Fibroblast of skin of back (primary cell): ENCODE results near the gene TAGLN.
"Not testable (repeated sequence)": the region's sequence is repeated elsewhere in the genome, so short reads cannot be mapped to it uniquely, and the experiment has no call there.

Source experiments
- DNase-seq: peaks from one replicate; pipeline ENCODE4 v3.0.0-alpha.2; 2013

TAGLN gene

DNA sequence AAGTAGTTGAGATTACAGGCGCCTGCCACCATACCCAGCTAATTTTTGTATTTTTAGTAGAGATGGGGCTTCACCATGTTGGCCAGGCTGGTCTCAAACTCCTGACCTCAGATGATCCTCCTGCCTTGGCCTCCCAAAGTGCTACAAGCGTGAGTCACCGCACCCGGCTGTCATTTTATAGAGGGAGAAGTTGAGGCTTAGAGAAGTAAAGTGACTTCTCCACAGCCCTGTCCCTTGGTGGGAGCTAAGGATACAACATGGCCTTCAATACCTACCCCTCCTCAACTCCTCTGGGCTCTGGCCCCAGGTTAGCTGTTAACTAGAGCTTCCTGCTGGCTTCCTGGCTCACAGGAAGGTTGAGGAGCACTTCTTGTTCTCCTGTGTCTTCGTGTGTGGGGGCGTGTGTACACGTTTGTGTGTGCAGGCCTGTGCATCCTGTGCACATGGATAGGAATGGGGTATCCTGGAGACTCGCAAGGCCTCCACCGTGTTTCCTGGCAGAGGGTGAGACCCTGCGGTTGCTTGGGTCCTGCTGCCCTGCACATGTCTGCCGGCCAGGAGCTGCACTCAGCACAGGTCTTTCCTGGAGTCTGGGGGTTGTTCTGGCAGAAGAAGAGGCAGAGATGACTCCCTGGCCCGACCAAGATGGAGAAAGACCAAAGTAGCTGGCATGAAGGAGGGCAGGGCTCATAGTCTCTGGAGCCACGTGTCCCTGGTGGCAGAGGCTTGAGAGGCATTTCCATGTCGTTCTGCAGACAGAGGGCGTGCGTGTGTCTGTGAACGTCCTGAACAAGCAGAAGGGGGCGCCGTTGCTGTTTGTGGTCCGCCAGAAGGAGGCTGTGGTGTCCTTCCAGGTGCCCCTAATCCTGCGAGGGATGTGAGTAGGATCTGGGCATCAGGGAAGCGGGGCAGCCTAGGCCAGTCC lies 18.2 kb upstream of the TAGLN start:
- DNase-seq = peak; percentile 74

DNA sequence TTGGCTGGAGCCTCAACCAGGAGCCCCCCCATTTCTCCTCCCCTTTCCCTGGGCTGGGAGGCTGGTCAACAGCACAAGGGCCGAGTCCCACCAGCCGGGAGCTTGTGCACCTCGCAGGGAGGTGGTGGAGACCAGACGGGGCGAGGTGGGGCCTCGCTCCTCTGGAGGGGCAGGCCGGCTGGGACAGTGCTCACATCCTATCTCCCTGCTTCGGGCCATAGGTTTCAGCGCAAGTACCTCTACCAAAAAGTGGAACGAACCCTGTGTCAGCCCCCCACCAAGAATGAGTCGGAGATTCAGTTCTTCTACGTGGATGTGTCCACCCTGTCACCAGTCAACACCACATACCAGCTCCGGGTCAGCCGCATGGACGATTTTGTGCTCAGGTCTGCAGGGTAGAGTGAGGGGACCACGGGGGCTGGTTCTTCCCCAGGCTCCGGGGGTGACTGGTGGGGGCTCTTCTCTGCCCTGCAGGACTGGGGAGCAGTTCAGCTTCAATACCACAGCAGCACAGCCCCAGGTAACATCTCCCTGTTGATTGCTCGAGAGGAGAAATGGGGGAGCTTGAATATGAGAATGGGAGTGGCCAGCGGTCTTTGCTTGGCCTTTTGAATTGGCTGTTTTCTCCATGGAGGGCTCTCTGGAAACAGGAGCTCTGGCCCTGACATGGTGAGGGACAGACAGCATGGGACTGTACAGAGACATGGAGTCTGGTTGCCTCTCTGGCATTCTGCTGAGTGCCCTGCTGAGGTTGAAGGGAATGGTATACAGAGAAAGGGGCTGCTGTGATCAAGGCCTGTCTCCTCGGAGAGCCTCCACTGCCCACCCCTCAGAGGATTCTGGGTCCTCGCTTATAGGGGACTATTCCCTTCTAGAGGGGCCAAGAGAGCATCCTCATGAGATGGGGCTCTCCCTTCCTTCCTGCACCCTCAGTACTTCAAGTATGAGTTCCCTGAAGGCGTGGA lies 17.3 kb upstream of the TAGLN start:
- DNase-seq = no peak

DNA sequence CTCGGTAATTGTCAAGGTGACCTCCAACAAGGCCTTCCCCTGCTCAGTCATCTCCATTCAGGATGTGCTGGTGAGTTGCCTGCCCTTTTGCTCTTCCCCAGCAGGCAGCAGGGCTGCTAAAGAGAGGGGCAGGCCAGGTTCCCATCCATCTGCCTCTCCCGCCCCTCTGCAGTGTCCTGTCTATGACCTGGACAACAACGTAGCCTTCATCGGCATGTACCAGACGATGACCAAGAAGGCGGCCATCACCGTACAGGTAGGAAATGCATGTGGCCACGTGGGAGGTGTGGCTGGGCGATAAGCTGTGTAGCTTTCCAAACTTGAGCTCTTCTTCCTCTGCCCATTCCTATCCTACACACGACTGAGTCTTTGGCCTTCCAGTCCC lies 16.6 kb upstream of the TAGLN start:
- no peak for DNase-seq

DNA sequence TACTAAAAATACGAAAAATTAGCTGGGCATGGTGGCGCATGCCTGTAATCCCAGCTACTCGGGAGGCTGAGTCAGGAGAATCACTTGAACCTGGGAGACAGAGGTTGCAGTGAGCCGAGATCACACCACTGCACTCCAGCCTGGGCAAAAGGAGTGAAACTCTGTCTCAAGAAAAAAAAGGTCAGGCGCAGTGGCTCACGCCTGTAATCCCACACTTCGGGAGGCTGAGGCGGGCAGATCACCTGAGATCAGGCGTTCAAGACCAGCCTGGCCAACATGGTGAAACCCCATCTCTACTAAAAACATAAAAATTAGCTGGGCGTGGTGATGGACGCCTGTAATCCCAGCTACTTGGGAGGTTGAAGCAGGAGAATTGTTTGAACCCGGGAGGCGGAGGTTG lies 16.0 kb upstream of the TAGLN start:
- not testable (repeated sequence) for DNase-seq

DNA sequence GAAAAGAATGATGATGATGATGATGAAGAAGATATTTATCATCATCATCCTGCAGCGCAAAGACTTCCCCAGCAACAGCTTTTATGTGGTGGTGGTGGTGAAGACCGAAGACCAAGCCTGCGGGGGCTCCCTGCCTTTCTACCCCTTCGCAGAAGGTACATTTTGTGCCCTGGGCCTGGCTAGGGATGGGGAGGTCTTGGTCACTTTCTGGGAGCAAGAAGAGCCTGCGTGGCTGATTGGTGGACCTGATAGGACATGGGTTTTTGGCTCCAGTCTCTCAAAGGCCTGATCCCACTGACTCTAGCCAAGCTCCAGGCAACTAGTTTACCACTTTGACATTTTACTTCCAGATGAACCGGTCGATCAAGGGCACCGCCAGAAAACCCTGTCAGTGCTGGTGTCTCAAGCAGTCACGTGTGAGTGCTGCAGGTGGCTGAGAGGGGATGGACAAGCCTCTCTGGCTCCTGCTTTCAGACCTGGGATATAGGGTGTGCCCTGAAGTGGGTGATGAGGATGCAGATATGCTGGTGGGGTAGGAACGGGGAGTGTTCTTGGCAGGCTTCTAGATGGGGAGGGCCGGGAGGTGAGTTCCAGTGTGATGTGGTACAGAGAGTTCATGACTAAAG lies 15.3 kb upstream of the TAGLN start:
- DNase-seq = no peak

DNA sequence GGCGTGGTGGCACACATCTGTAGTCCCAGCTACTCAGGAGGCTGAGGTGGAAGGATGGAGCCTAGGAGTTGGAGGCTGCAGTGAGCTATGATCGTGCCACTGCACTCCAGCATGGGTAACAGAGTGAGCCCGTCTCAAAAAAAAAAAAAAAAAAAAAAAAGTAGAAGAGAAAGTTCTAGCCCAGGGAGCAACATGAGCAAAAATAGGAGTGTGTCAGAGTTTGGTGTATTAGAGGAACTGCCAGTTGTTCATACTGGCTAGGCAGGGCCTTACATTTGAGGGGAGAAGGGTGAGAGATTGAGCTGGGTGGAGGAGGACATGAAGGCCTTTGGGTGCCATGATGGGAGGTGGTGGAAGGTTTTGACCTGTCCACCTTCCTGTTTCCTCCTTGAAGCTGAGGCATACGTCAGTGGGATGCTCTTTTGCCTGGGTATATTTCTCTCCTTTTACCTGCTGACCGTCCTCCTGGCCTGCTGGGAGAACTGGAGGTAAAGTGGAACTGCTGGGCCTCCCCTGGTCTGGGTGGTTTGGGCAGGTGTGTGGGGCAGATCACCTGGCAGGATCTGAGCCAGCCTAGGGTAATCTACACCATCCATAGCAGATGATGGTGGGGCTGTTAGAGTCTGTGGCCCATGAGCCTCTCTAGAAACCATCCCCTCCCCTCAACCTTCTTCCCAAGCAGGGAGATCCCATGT lies 13.3 kb upstream of the TAGLN start:
- DNase-seq = no peak

DNA sequence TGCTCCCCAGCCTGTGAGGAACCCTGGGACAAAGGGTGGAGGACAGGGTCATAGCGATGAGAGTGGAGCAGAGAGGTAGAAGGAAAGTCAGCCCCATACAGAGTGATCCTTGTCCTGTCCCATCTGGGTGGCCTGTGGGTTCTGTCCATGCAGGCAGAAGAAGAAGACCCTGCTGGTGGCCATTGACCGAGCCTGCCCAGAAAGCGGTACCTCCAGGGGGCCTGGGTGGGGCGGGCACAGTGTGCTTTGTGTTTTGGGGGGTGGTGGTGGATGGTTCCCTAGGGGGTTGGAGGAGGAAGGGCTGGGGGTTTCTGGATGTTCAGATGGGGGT lies 12.8 kb upstream of the TAGLN start:
- DNase-seq = no peak

DNA sequence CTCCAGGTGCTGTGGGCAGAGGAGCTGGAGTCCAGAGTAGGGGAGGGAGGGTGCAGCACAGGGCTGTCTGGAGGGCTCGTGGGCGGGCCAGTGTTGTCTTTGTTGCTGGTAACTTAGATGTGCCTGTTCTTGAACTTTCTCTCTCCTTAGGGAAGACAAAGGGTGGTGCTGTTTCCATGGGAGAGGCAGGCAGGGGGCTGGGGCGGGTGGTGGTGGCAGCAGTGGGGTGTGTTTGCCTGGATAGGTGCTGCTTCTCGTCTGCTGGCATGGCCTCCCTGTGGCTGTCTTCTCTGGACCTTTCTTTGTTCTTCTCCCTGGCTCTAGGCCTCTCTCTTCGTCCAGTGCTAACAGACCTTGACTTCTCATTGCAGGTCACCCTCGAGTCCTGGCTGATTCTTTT lies 12.2 kb upstream of the TAGLN start:
- DNase-seq = no peak

DNA sequence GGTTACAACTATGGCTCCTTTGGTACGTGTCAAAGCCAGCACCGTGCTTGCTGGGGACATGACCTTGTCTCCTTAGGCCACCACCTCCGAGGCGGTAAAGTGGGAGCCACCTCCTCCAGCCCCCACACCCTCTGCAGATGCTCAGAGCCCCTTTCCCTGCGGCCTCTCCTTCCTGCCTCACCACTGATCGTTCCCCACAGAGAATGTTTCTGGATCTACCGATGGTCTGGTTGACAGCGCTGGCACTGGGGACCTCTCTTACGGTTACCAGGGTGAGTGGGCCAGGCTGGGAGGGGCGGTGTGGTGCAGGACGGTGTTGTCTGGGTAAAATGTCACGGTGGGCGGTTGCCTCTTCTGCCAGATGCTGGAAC lies 11.8 kb upstream of the TAGLN start:
- DNase-seq = no peak

DNA sequence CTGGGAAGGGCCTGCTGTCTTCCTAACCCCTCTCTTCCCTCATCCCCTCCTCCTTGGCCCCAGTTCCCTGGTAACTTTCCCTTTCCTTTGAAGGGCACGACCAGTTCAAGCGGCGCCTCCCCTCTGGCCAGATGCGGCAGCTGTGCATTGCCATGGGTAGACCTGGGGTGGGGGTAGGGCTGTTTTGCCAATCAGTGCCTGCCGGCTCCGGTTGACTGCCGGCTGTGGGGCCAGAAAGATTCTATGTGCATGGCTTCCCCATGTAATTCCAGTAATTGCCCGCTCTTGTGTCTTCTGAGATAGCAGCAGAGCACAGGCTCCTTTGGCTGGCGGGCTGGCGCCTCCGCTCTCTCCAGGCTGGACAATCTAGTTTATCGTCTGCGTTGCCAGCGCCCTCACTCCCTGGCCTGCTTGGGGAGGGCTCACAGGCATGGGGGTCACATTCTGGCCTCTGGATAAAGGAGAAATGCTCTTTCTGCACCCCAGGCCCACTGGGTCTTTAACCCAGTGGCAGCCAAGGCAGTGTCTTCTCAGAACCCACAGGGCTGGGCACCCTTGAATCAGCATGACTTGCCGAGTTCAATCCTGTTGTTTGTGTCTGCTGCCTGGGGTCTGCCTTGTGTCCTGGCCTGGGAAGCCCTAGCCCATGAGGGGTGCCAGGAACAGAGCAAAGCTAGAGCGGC lies 11.2 kb upstream of the TAGLN start:
- no peak for DNase-seq

DNA sequence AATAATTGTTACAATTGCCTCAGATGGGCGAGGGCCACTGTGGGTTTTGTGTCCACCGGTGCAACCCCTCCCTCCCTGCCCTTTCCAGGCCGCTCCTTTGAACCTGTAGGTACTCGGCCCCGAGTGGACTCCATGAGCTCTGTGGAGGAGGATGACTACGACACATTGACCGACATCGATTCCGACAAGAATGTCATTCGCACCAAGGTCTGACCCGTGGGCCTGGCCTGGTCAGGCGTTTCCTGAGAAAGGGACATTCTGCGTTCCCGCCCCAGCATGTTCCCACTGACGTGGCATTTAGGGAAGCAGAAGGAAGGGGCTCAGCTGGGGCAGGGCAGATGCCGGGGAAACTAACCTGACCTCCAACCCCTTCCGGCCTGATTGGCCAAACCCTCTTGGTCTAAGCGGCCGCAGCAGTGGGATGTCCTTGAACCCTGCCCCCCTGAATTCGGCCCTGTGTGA lies 10.5 kb upstream of the TAGLN start:
- no peak for DNase-seq

DNA sequence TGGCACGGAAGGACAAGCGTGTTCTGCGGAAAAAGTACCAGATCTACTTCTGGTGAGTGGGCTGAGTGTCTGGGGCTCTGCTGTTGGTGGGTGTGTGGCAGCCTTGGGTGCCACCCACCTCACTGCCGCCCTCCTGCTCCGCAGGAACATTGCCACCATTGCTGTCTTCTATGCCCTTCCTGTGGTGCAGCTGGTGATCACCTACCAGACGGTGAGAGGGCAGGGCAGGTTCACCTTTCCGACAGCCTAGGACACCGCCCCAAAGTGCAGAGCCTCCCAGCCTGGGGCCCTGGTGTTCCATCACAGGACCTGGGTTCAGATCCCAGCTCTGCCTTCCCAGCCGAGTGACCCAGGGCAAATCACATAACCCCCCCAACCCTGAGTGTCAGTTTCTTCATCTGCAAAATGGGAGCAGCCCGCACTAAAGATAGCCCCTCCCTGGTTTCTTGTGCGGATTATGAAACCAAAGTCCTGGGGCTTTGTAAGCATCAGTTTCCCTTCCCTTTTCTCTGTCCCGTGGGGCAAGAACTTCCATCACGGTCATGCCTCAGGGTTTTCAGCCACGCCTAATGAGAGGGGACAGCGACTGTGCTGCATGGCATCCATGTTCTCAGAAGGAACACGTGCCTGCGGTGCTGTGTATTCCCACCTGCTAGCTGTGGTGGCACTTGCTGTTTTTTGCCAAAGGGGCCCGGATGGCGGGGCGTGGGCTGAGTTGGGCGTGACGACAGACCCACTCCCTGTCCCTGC lies 9.8 kb upstream of the TAGLN start:
- no peak for DNase-seq

DNA sequence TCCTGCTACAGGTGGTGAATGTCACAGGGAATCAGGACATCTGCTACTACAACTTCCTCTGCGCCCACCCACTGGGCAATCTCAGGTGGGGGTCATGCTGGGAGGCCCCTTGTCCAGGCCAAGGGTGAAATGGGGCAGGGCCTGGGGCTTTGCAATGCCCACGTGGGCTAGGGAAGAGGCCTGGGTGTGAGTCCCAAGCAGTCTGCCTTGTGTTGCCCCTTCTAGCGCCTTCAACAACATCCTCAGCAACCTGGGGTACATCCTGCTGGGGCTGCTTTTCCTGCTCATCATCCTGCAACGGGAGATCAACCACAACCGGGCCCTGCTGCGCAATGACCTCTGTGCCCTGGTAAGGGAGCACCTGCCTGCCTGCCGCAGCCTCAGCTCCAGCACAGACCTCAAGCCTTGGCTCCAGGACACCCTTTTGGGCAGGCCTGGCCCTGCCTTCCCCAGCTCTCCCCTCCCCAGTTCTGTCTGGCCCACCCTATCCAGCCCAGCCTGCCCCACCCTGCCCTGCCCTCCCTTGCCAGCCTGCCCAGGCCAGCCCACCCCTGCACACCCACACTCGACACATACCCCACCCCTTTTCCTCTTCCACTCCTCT lies 9.1 kb upstream of the TAGLN start:
- DNase-seq = no peak

DNA sequence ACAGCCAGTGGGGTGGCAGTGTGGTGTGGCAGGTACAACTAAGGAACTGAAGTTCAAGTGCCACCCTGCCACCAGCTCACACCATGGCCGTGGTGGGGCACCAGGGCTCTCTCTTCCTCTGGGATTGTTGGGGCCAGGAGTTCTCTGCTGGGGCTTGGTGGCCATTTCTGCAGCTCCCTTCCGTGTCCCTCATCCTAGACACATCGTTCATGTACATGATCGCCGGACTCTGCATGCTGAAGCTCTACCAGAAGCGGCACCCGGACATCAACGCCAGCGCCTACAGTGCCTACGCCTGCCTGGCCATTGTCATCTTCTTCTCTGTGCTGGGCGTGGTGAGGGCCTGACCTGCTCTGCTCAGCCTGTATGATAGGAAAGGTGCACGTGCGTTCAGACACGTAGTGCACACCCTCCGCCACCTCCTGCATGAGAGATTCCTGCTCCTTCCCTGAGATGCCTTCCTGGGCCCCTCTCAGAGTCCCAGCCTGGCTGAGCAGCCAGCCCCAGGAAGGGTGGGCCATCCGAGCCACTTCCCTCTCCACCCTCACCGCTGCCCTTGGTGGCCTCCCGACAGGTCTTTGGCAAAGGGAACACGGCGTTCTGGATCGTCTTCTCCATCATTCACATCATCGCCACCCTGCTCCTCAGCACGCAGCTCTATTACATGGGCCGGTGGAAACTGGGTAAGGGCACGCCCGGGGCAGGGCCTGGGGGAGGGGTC lies 7.3 kb upstream of the TAGLN start:
- DNase-seq = no peak

DNA sequence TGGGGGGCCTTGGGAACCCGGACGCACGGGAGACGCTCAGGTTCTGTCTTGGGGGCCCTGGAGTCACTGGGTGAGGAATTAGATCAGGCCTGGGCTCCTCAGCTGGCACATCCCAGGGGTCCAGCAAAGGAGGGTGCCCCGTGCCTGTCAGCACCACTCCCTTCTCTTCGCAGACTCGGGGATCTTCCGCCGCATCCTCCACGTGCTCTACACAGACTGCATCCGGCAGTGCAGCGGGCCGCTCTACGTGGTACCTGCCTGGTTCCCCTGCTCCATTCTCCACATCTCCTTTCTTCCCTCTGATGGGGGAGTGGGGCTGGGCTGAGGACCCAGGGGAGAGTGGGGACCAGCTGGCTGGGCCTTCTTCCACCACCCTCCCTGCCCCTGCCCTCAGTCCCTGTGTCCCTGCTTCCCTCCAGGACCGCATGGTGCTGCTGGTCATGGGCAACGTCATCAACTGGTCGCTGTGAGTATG lies 6.7 kb upstream of the TAGLN start:
- DNase-seq = no peak

DNA sequence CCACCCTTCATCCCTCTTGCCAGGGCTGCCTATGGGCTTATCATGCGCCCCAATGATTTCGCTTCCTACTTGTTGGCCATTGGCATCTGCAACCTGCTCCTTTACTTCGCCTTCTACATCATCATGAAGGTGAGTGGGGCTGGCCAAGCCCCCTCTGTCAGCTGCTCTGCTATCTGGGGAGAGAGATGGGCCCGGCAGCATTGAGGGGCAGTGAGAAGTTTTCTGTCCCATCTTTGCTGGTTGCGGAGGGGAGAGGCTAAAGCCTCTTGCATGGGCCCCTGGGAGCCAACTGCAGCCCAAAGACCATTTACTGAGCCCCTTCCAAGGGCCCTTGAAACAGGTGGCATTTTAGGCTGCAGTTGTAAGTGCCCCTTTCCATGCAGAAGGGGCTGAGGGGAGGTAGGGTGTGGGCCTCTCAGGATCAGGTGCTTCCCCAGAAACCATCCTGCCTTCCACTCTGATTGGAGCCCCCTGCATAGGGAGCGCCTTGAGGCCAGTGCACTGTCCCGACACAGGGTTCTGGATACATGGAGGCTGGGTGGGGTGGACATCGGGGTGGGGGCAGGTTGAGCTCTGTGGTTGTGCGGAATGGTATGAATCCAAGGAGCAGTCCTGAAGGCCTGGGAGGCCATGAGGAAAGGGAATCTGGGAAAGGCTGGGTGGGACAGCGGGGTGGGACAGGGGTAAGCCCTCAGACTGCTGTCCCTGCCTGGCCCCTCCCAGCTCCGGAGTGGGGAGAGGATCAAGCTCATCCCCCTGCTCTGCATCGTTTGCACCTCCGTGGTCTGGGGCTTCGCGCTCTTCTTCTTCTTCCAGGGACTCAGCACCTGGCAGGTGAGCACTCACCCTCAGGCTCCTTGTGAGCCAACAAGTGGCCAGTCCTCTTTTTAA lies 5.8 kb upstream of the TAGLN start:
- DNase-seq = no peak

DNA sequence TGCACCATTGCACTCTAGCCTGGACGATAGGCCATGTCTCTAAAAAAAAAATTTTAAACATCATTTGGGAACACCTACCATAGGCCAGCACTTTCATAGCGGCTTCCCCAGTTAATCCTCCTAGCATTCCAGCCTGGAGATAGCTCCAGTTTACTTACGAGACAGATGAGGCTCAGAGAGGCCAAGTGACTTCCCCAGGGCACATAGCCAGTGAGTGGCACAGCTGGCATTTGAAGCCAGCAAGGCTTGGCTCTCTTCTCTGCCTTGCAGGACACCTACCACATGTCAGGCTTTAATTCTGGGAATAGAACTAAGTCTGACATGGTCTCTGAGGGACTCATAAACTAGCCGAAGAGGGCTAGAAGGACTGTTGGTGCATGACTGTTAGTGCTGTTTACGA lies 4.9 kb upstream of the TAGLN start:
- no peak for DNase-seq

DNA sequence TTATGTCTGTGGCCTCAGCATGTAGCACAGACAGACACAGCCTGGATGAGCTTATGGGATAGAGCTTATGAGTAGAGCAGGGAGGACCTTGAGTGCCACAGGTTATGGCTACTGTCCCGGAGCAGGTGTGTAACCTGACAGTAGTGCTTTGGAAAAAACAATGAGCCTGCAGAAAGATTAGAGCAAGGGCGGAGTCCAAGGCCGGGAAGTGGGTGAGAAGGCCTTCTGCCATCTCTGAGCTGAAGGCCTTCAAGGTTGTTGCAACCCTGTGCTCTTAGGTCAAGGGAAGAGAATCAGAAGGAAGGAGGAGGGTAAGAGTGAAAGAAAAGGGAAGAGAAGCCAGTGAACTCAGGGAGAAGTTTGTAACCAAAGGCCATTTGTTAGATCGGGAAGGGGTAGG lies 3.9 kb upstream of the TAGLN start:
- DNase-seq = no peak

DNA sequence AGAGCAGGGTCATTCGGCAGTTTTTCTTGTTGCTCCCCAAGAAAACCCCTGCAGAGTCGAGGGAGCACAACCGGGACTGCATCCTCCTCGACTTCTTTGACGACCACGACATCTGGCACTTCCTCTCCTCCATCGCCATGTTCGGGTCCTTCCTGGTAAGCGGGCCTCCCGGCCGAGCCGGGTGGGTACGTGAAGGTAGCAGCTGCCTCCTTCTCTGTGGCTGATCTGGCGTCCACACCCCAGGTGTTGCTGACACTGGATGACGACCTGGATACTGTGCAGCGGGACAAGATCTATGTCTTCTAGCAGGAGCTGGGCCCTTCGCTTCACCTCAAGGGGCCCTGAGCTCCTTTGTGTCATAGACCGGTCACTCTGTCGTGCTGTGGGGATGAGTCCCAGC lies 3.4 kb upstream of the TAGLN start:
- DNase-seq = no peak
